Measurements from ENCODE around the gene TEX13D.

- no peak for TF ChIP-seq CTCF (IDR thresholded peaks at IDR 0.05; ENCODE audit: low read depth, low read length)
- TF ChIP-seq EZH2phosphoT487 (IDR thresholded peaks at IDR 0.05; ENCODE audit: low read depth): no peak
Measured at GRCh38 chrX:124307253-124307907, 25.1 kb upstream of the TEX13D start.

All from OCI-LY3 (cell line).